Measurements from ENCODE around the gene TEX10.

GRCh38 chr9:100352727-100353505 is at the start of gene TEX10:
- TF ChIP-seq POU5F1 (IDR thresholded peaks at IDR 0.05; ENCODE audit: borderline replicate concordance, low read depth, low read length, partially characterized antibody) (no peak), ATF1 (CRISPR knock-in tag; IDR thresholded peaks at IDR 0.05) (no peak), ATF1 (tag; IDR thresholded peaks at IDR 0.05) (peak; percentile 77), MECOM (CRISPR knock-in tag; IDR thresholded peaks at IDR 0.05) (no peak), ZNF79 (CRISPR knock-in tag; IDR thresholded peaks at IDR 0.05; ENCODE audit: low read depth) (no peak), PRPF4 (IDR thresholded peaks at IDR 0.05; ENCODE audit: insufficient read depth, low read depth, low read length, poor library complexity, severe bottlenecking) (peak; percentile 49)
- TF ChIP-seq, protein P1, sequence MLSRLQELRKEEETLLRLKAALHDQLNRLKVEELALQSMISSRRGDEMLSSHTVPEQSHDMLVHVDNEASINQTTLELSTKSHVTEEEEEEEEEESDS (CRISPR knock-in tag; IDR thresholded peaks at IDR 0.05) = no peak
